Spinal cord (tissue), 10 donors: ENCODE data around the gene ALOX15. TPM values are rescaled to one million over a fixed set of nuclear protein-coding genes. Genes with fewer than 3 reads are reported as not detected.

Experiments
- DNase-seq, 6 donors: peaks; one replicate each; pipeline versions ENCODE4 v3.0.0 to v3.0.0-alpha.2; 2013 to 2015; ENCODE audit warnings: low spot score in 6 of 6, low read depth in 4 of 6
- H3K27ac ChIP-seq: one replicate; pipeline ENCODE4 v1.5.1; 2013; ENCODE audit warnings: low read depth, low read length, control low read depth
- H3K27me3 ChIP-seq: one replicate; pipeline ENCODE4 v1.6.1; 2013; ENCODE audit warnings: low read length; ENCODE audit not compliant: control insufficient read depth, insufficient read depth
- H3K36me3 ChIP-seq: one replicate; pipeline ENCODE4 v1.6.1; 2013; ENCODE audit warnings: low read length; ENCODE audit not compliant: control insufficient read depth, insufficient read depth
- H3K4me1 ChIP-seq: one replicate; pipeline ENCODE4 v1.6.1; 2013; ENCODE audit warnings: low read length; ENCODE audit not compliant: control insufficient read depth, insufficient read depth
- H3K4me3 ChIP-seq: one replicate; pipeline ENCODE4 v1.5.1; 2013; ENCODE audit warnings: low read depth, low read length, control low read depth
- H3K9me3 ChIP-seq: one replicate; pipeline ENCODE4 v1.6.1; 2013; ENCODE audit warnings: low read length; ENCODE audit not compliant: control insufficient read depth, insufficient read depth
- WGBS: methylation state at CpG from one replicate; pipeline ENCODE4 v1.1.5; 2013; ENCODE audit warnings: missing lambda C conversion rate; ENCODE audit not compliant: insufficient coverage; 5-methylcytosine and 5-hydroxymethylcytosine counted together
- polyA plus RNA-seq, 2 donors: library from polyadenylated mRNA; unstranded; fragments of 120-200 nt; gene quantifications; one replicate each; pipeline ENCODE4 v1.2.1, GENCODE V29; 2013; ENCODE audit not compliant: insufficient read length in 2 of 2
- small RNA-seq: library from RNA; depleted of rRNA; stranded (forward); fragments of <200 nt; gene quantifications from one replicate; pipeline ENCODE3, GENCODE V24; 2014; ENCODE audit warnings: low replicate concordance
- total RNA-seq, 2 donors: library from RNA; depleted of rRNA in 1 of 2; stranded (reverse); fragments of 120-200 nt in 1 of 2; fragments of >200 nt in 1 of 2; gene quantifications; one replicate each; pipeline versions ENCODE4 v1.2.3 to v1.2.4, GENCODE V29; 2013 to 2014
- donor health status: healthy.

The ALOX15 gene
- total and polyA plus RNA-seq, 4 donors = 3.0 to 16.3 (median 8.7) TPM

- Histone ChIP-seq H3K4me1 (peaks cover 18% of the 10 kb centered on the region), H3K36me3 (peaks cover 2% of the 10 kb centered on the region), H3K4me3 (peak overlapping the region; percentile 37), H3K9me3 (no peaks in the 10 kb centered on the region), H3K27me3 (peaks cover 16% of the 10 kb centered on the region), H3K27ac (no peak overlapping the region)
- 60% methylated on average over 7 of the region's 7 CpGs for WGBS
- no peak for DNase-seq
Measured at GRCh38 chr17:4585638-4585994, 55.9 kb downstream of the ALOX15 start.

- no peak overlapping the region for H3K27ac ChIP-seq
- peaks cover 18% of the 10 kb centered on the region for H3K4me1 ChIP-seq
- H3K4me3 ChIP-seq = peak overlapping the region; percentile 37
- DNase-seq = no peak
- 4% methylated on average over 52 of the region's 57 CpGs for WGBS
- peaks cover 2% of the 10 kb centered on the region for H3K36me3 ChIP-seq
- no peaks in the 10 kb centered on the region for H3K9me3 ChIP-seq
- peaks cover 16% of the 10 kb centered on the region for H3K27me3 ChIP-seq
Measured at GRCh38 chr17:4584917-4585637, 56.4 kb downstream of the ALOX15 start.

- H3K9me3 ChIP-seq = no peaks in the 10 kb centered on the region
- peaks cover 18% of the 10 kb centered on the region for H3K4me1 ChIP-seq
- DNase-seq = peak in 2 of 6 donors; percentile 70 to 75
- peaks cover 2% of the 10 kb centered on the region for H3K36me3 ChIP-seq
- under 1% methylated on average over 100 of the region's 100 CpGs for WGBS
- H3K4me3 ChIP-seq = peak within 1 kb of the TSS; percentile 62
- no peak within 1 kb of the TSS for H3K27ac ChIP-seq
- H3K27me3 ChIP-seq = peaks cover 16% of the 10 kb centered on the region
Measured at GRCh38 chr17:4584101-4584916, 57.2 kb downstream of the ALOX15 start, which contains the start of gene SMTNL2. SMTNL2 (plus strand) TSS chr17:4584529; CDS start chr17:4584606, 77 bp downstream.

GRCh38 chr17:4583782-4584100, 57.7 kb downstream of the ALOX15 start:
- no peaks in the 10 kb centered on the region for H3K9me3 ChIP-seq
- H3K27me3 ChIP-seq = peaks cover 16% of the 10 kb centered on the region
- peaks cover 18% of the 10 kb centered on the region for H3K4me1 ChIP-seq
- WGBS = 31% methylated on average over 6 of the region's 12 CpGs
- no peak overlapping the region for H3K27ac ChIP-seq
- peak overlapping the region; percentile 62 for H3K4me3 ChIP-seq
- peak in 2 of 6 donors; percentile 74 to 89 for DNase-seq
- no peaks in the 10 kb centered on the region for H3K36me3 ChIP-seq

GRCh38 chr17:4583206-4583605, 58.3 kb downstream of the ALOX15 start:
- no peaks in the 10 kb centered on the region for H3K9me3 ChIP-seq
- peaks cover 16% of the 10 kb centered on the region for H3K27me3 ChIP-seq
- WGBS = 83% methylated on average over 2 of the region's 3 CpGs
- H3K36me3 ChIP-seq = no peaks in the 10 kb centered on the region
- no peak for DNase-seq
- H3K4me1 ChIP-seq = peaks cover 18% of the 10 kb centered on the region
- H3K4me3 ChIP-seq = no peak overlapping the region
- no peak overlapping the region for H3K27ac ChIP-seq

GRCh38 chr17:4582691-4583090, 58.8 kb downstream of the ALOX15 start:
- DNase-seq = no peak
- no peak overlapping the region for H3K4me3 ChIP-seq

GRCh38 chr17:4582101-4582501, 59.4 kb downstream of the ALOX15 start:
- H3K9me3 ChIP-seq = no peaks in the 10 kb centered on the region
- WGBS = 53% methylated on average over 7 of the region's 7 CpGs
- no peak overlapping the region for H3K4me3 ChIP-seq
- no peak overlapping the region for H3K27ac ChIP-seq
- H3K36me3 ChIP-seq = no peaks in the 10 kb centered on the region
- H3K27me3 ChIP-seq = peaks cover 16% of the 10 kb centered on the region
- DNase-seq = no peak
- H3K4me1 ChIP-seq = peaks cover 23% of the 10 kb centered on the region

More at GRCh38 chr17:4582691-4583090, 58.8 kb downstream of the ALOX15 start:
- H3K4me1 ChIP-seq = peaks cover 18% of the 10 kb centered on the region
- H3K27ac ChIP-seq = no peak overlapping the region
- H3K9me3 ChIP-seq = no peaks in the 10 kb centered on the region
- H3K36me3 ChIP-seq = no peaks in the 10 kb centered on the region
- peaks cover 16% of the 10 kb centered on the region for H3K27me3 ChIP-seq
- 89% methylated on average over 6 of the region's 8 CpGs for WGBS

Small RNA genes within 50 kb of the gene (small RNA-seq; reads per million reads assigned to genes)
- gene RNU6-955P = not detected

Other genes with a start within 250 kb of the ALOX15 start
- 1 to 10 TPM in 1 of 2 donors, under 1 TPM in 1; 0.83 to 1.3 TPM for gene SPNS3, start 207.7 kb downstream of the ALOX15 start, total RNA-seq
- gene SPNS3, start 207.7 kb downstream of the ALOX15 start, polyA plus RNA-seq = 1 to 10 TPM; 1.9 to 2.0 TPM
- 10 to 100 TPM; 17.7 to 18.0 TPM for gene SPNS2, start 142.8 kb downstream of the ALOX15 start, total RNA-seq
- 10 to 100 TPM; 65.1 to 67.3 TPM for gene SPNS2, start 142.8 kb downstream of the ALOX15 start, polyA plus RNA-seq
- 10 to 100 TPM; 19.5 to 30.9 TPM for gene MYBBP1A, start 86.3 kb downstream of the ALOX15 start, total RNA-seq
- 10 to 100 TPM; 36.5 to 38.9 TPM for gene MYBBP1A, start 86.3 kb downstream of the ALOX15 start, polyA plus RNA-seq
- not detected for gene GGT6, start 81.1 kb downstream of the ALOX15 start, total RNA-seq
- gene GGT6, start 81.1 kb downstream of the ALOX15 start, polyA plus RNA-seq = under 1 TPM in 1 of 2 donors, not detected in 1; 0.15 TPM
- gene SMTNL2, start 57.1 kb downstream of the ALOX15 start, total RNA-seq = 10 to 100 TPM in 1 of 2 donors, 1 to 10 TPM in 1; 5.1 to 33.9 TPM
- 10 to 100 TPM in 1 of 2 donors, 1 to 10 TPM in 1; 5.8 to 12.8 TPM for gene SMTNL2, start 57.1 kb downstream of the ALOX15 start, polyA plus RNA-seq
- 10 to 100 TPM; 20.5 to 22.4 TPM for gene PELP1, start 62.5 kb upstream of the ALOX15 start, total RNA-seq
- 10 to 100 TPM; 60.7 to 70.8 TPM for gene PELP1, start 62.5 kb upstream of the ALOX15 start, polyA plus RNA-seq
- 10 to 100 TPM; 21.2 to 33.9 TPM for gene ARRB2, start 69.0 kb upstream of the ALOX15 start, total RNA-seq
- gene ARRB2, start 69.0 kb upstream of the ALOX15 start, polyA plus RNA-seq = 100 to 1,000 TPM in 1 of 2 donors, 10 to 100 TPM in 1; 99.0 to 105 TPM
- gene MED11, start 89.8 kb upstream of the ALOX15 start, total RNA-seq = 10 to 100 TPM in 1 of 2 donors, 1 to 10 TPM in 1; 9.5 to 32.1 TPM
- gene MED11, start 89.8 kb upstream of the ALOX15 start, polyA plus RNA-seq = 10 to 100 TPM; 27.3 to 27.4 TPM
- gene ZMYND15, start 98.2 kb upstream of the ALOX15 start, total RNA-seq = 1 to 10 TPM in 1 of 2 donors, under 1 TPM in 1; 0.89 to 2.0 TPM
- 1 to 10 TPM; 1.4 to 2.5 TPM for gene ZMYND15, start 98.2 kb upstream of the ALOX15 start, polyA plus RNA-seq
- gene CXCL16, start 98.2 kb upstream of the ALOX15 start, total RNA-seq = 1 to 10 TPM; 7.5 to 8.0 TPM
- gene CXCL16, start 98.2 kb upstream of the ALOX15 start, polyA plus RNA-seq = 10 to 100 TPM; 18.4 to 18.8 TPM
- gene TM4SF5, start 130.2 kb upstream of the ALOX15 start, total RNA-seq = not detected
- not detected for gene TM4SF5, start 130.2 kb upstream of the ALOX15 start, polyA plus RNA-seq
- gene VMO1, start 144.7 kb upstream of the ALOX15 start, total RNA-seq = 1 to 10 TPM in 1 of 2 donors, under 1 TPM in 1; 0.99 to 2.0 TPM
- gene VMO1, start 144.7 kb upstream of the ALOX15 start, polyA plus RNA-seq = 1 to 10 TPM; 2.0 to 2.7 TPM
- not detected for gene GLTPD2, start 147.3 kb upstream of the ALOX15 start, total RNA-seq
- 1 to 10 TPM; 3.5 to 5.2 TPM for gene GLTPD2, start 147.3 kb upstream of the ALOX15 start, polyA plus RNA-seq
- gene PSMB6, start 154.5 kb upstream of the ALOX15 start, total RNA-seq = 100 to 1,000 TPM in 1 of 2 donors, 10 to 100 TPM in 1; 94.1 to 146 TPM
- gene PSMB6, start 154.5 kb upstream of the ALOX15 start, polyA plus RNA-seq = 100 to 1,000 TPM; 143 to 147 TPM
- 10 to 100 TPM; 14.2 to 42.8 TPM for gene PLD2, start 165.5 kb upstream of the ALOX15 start, total RNA-seq
- 10 to 100 TPM; 29.8 to 46.9 TPM for gene PLD2, start 165.5 kb upstream of the ALOX15 start, polyA plus RNA-seq
- gene MINK1, start 191.7 kb upstream of the ALOX15 start, total RNA-seq = 10 to 100 TPM; 33.5 to 35.0 TPM
- gene MINK1, start 191.7 kb upstream of the ALOX15 start, polyA plus RNA-seq = 10 to 100 TPM; 67.2 to 86.2 TPM